ENCODE results near the gene FOXP3. TPM values are rescaled to one million over a fixed set of nuclear protein-coding genes. Genes with fewer than 3 reads are reported as not detected.

The FOXP3 gene, protein sequence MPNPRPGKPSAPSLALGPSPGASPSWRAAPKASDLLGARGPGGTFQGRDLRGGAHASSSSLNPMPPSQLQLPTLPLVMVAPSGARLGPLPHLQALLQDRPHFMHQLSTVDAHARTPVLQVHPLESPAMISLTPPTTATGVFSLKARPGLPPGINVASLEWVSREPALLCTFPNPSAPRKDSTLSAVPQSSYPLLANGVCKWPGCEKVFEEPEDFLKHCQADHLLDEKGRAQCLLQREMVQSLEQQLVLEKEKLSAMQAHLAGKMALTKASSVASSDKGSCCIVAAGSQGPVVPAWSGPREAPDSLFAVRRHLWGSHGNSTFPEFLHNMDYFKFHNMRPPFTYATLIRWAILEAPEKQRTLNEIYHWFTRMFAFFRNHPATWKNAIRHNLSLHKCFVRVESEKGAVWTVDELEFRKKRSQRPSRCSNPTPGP
- 1 to 10 TPM in 1 of 10 donors, not detected in 9; 1.2 TPM for total RNA-seq
- polyA plus RNA-seq: under 1 TPM in 1 of 2 donors, not detected in 1; 0.04 TPM
- long read RNA-seq, donor 1: 0 reads
- long read RNA-seq, donor 2: 0 reads
- long read RNA-seq, donor 3: 0 reads

DNA sequence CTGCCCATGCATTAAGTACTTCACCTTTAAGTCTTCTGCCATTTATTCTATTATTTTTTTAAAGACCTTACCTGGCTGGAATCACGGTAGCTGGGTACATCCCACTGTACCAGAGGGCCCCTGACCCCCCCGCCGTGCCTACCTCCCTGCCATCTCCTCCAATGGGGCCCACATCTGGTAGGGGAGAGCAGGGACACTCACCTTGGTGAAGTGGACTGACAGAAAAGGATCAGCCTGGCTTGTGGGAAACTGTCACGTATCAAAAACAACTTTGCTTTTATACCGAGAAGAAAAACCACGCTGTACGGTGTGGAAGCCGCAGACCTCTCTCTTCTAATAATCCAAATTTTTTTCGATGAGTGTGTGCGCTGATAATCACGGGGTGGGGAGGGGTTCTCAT, at the start of gene FOXP3:
Gene FOXP3 (minus strand): TSS at position 251 of the 400 bp plus-strand sequence. CDS start 6,205 bp downstream, outside the sequence.
- intact Hi-C loops (cut with DNase I): loop anchor here in 1 of 10 donors (10.0 kb wide), 1 partner anchor 70 kb away; no protein-coding TSS in a partner anchor
- TF ChIP-seq, protein P1, sequence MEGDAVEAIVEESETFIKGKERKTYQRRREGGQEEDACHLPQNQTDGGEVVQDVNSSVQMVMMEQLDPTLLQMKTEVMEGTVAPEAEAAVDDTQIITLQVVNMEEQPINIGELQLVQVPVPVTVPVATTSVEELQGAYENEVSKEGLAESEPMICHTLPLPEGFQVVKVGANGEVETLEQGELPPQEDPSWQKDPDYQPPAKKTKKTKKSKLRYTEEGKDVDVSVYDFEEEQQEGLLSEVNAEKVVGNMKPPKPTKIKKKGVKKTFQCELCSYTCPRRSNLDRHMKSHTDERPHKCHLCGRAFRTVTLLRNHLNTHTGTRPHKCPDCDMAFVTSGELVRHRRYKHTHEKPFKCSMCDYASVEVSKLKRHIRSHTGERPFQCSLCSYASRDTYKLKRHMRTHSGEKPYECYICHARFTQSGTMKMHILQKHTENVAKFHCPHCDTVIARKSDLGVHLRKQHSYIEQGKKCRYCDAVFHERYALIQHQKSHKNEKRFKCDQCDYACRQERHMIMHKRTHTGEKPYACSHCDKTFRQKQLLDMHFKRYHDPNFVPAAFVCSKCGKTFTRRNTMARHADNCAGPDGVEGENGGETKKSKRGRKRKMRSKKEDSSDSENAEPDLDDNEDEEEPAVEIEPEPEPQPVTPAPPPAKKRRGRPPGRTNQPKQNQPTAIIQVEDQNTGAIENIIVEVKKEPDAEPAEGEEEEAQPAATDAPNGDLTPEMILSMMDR (IDR thresholded peaks at IDR 0.05): no peak
- Histone ChIP-seq H3K27me3 (peaks cover 0 to 7% (median 0%) of the 10 kb centered on the region in 7 donors), H3K4me3 (no peak within 1 kb of the TSS), H3K36me3 (no peaks in the 10 kb centered on the region), H3K4me1 (peaks cover 0 to 5% (median 0%) of the 10 kb centered on the region in 9 donors), H3K27ac (no peak within 1 kb of the TSS), H3K9me3 (no peaks in the 10 kb centered on the region)
- WGBS, 2 donors: 88 to 92% methylated on average over 11 of the region's 11 CpGs
- ATAC-seq (no peak), DNase-seq (no peak)

DNA sequence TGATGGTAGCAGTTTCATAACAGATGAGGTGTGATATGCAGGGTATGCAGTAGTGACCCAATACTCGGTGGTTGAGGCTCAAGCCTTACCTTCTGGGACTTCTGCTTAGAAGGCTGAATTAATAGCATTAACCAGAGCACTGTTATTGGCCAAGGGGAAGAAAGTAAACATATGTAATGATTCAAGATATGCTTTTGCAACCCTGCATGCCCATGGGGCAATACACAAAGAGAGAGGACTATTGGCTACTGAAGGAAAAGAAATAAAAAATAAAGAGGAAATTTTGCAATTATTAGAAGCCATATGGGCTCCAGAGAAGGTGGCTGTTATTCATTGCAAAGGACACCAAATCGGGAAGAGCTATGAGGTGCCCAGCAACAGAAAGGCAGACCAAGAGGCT, 47.7 kb upstream of the FOXP3 start:
- no peak for ATAC-seq
- no peaks in the 10 kb centered on the region for H3K9me3 ChIP-seq
- no peaks in the 10 kb centered on the region for H3K36me3 ChIP-seq
- no peak for DNase-seq
- TF ChIP-seq, protein P1 (IDR thresholded peaks at IDR 0.05): no peak
- no peak overlapping the region for H3K4me3 ChIP-seq
- intact Hi-C loops (cut with DNase I): no loop called here
- H3K4me1 ChIP-seq: peaks cover 0 to 21% (median 5%) of the 10 kb centered on the region in 9 donors
- H3K27ac ChIP-seq: no peak overlapping the region
- WGBS, 2 donors: 79 to 82% methylated on average over 2 of the region's 2 CpGs
- H3K27me3 ChIP-seq: no peaks in the 10 kb centered on the region

DNA sequence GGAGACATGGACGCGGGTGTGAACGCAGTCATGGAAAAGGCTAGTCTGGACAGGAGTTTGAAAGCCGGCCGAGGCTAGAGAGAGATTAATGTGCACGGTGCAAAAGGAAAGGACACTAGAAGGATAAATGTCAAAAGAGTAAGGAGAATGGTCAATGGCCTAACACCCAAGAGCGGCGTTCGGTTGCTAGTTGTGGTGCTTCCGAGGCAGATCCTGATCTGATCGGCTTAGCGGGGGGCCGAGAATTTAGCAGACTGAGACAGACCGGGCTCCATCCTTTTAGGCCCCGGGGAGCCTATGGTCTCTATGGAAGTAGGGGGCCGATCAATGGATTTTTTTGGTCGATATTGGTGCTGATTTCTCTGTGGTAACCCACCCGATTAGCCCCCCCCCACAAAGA, 45.9 kb upstream of the FOXP3 start:
- H3K36me3 ChIP-seq: no peaks in the 10 kb centered on the region
- peak overlapping the region in 1 of 10 donors; percentile 48 for H3K4me3 ChIP-seq
- DNase-seq: no peak
- H3K9me3 ChIP-seq: no peaks in the 10 kb centered on the region
- 49 to 66% methylated on average over 18 of the region's 18 CpGs for WGBS, 2 donors
- no peak for ATAC-seq
- TF ChIP-seq, protein P1 (IDR thresholded peaks at IDR 0.05): no peak
- no peak overlapping the region for H3K27ac ChIP-seq
- H3K27me3 ChIP-seq: no peaks in the 10 kb centered on the region
- intact Hi-C loops (cut with DNase I): no loop called here
- H3K4me1 ChIP-seq: peaks cover 0 to 21% (median 5%) of the 10 kb centered on the region in 9 donors

DNA sequence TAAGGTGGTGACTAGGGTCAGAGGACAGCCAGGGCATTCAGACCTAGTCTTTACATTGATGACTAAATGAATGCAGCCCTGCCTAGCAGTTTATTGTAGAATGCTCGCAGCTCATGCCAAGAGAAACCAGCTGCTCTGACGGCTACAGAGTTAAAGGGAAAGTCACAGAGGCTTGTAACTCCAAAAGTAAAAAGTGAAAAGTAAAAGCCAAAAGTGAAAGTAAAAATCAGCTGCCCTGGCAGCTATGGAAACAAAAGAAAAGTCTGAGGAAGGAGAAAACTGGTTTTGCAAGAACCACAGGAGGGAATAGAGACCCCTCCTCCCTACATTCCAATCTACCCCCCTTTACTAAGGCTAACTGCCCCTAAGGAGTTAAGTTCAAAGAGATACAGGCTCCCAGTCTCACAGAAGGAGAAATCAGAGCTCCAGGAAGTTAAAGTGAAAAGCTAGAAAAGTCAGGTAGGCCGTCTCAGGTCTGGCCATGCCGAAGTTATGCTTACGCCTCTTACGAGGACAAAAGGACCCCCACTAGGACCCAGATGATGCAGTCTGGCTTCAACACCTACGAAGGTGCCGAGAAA, 45.0 kb upstream of the FOXP3 start:
- ATAC-seq (peak in 5 of 8 donors; percentile 21 to 67 (median 37)), DNase-seq (no peak)
- TF ChIP-seq, protein P1 (IDR thresholded peaks at IDR 0.05): no peak
- Histone ChIP-seq H3K4me1 (peaks cover 0 to 21% (median 5%) of the 10 kb centered on the region in 9 donors), H3K4me3 (peak overlapping the region; percentile 17 to 51 (median 44)), H3K36me3 (no peaks in the 10 kb centered on the region), H3K27me3 (no peaks in the 10 kb centered on the region), H3K27ac (peak overlapping the region in 9 of 10 donors; percentile 13 to 77 (median 50)), H3K9me3 (no peaks in the 10 kb centered on the region)
- intact Hi-C loops (cut with DNase I): no loop called here
- 3 to 7% methylated on average over 8 of the region's 8 CpGs for WGBS, 2 donors
